Testis (tissue), 2 donors: ENCODE data around the gene LSS.

Experiments used
- CTCF ChIP-seq, 3 experiments: fragments of 450-650 bp in 2 of 3; fragments of 200-600 bp in 1 of 3; sonication (generic) in 1 of 3; IDR thresholded peaks; one replicate each; pipeline ENCODE4 v1.5.1; 2016 to 2019; ENCODE audit warnings: antibody characterized with exemption in 3 of 3, mild to moderate bottlenecking in 2 of 3, moderate library complexity in 1 of 3
- POLR2A ChIP-seq: fragments of 450-650 bp; IDR thresholded peaks from one replicate; pipeline ENCODE4 v1.6.1; 2017; ENCODE audit warnings: antibody characterized with exemption, mild to moderate bottlenecking, moderate library complexity

- TF ChIP-seq POLR2A (no peak), CTCF (IDR thresholded peaks at IDR 0.05) (no peak)
Observed at GRCh38 chr21:46189213-46189958, 39.2 kb downstream of the LSS start.
